ENCODE data around the gene AFMID. TPM values are rescaled to one million over a fixed set of nuclear protein-coding genes. Genes with fewer than 3 reads are reported as not detected.

Gene AFMID
- total and polyA plus RNA-seq, 9 of the 15 experiments (the other 6 are each of a cell fraction or from before 2014, with no cell fraction given): 62.1 to 188 (median 74.4) TPM

- TF ChIP-seq IRF2 (CRISPR knock-in tag; IDR thresholded peaks at IDR 0.05) (no peak), CBX2 (IDR thresholded peaks at IDR 0.05; ENCODE audit: insufficient read depth, low read length, poor library complexity, severe bottlenecking) (no peak), ZNF277 (CRISPR knock-in tag; IDR thresholded peaks at IDR 0.05; ENCODE audit: borderline replicate concordance) (no peak), MAX (CRISPR knock-in tag; IDR thresholded peaks at IDR 0.05) (peak; percentile 93), CHAMP1 (IDR thresholded peaks at IDR 0.05) (no peak), ZNF24 (IDR thresholded peaks at IDR 0.05) (no peak), ZNF609 (CRISPR knock-in tag; IDR thresholded peaks at IDR 0.05; ENCODE audit: borderline replicate concordance) (no peak), TCF7 (IDR thresholded peaks at IDR 0.05; ENCODE audit: borderline replicate concordance) (no peak), CEBPB (tag; IDR thresholded peaks at IDR 0.05) (no peak), EHMT2 (IDR thresholded peaks at IDR 0.05) (no peak), DACH1 (IDR thresholded peaks at IDR 0.05; ENCODE audit: partially characterized antibody) (no peak), TBL1XR1 (IDR thresholded peaks at IDR 0.05; ENCODE audit: low read length in 2 of 2) (no peak; a peak in 1 of 4 replicates), DIDO1 (tag; IDR thresholded peaks at IDR 0.05; ENCODE audit: low read depth) (no peak), E4F1 (CRISPR knock-in tag; IDR thresholded peaks at IDR 0.05; ENCODE audit: borderline replicate concordance) (no peak), SMC3 (conservative IDR thresholded peaks at IDR 0.05; ENCODE audit: insufficient read depth, low read depth, low read length) (no peak)
These were observed 27.0 kb downstream of the AFMID start, which contains the start of gene BIRC5 (continued) for GRCh38 chr17:78214016-78214705.
